GM23338 (cell line): ENCODE results near the gene SPATA45.

Experiments used
- CREB1 ChIP-seq: fragments of 250-450 bp; sonication (Bioruptor Pico); IDR thresholded peaks from 2 replicates; pipeline ENCODE4 v1.5.0; 2020; ENCODE audit warnings: low read depth, mild to moderate bottlenecking, moderate library complexity
- ETS1 ChIP-seq: IDR thresholded peaks from 2 replicates; pipeline ENCODE4 v1.6.1; 2016; ENCODE audit warnings: antibody characterized with exemption
- EZH2 ChIP-seq: fragments of 200-600 bp; sonication (generic); IDR thresholded peaks from one replicate; pipeline ENCODE4 v1.8.0; 2017; ENCODE audit warnings: antibody characterized with exemption, mild to moderate bottlenecking, low read depth; ENCODE audit not compliant: unreplicated experiment
- EZH2phosphoT487 ChIP-seq: fragments of 200-600 bp; sonication (generic); IDR thresholded peaks from one replicate; pipeline ENCODE4 v1.8.1; 2018; ENCODE audit warnings: antibody characterized with exemption; ENCODE audit not compliant: unreplicated experiment
- JUNB ChIP-seq: IDR thresholded peaks from one replicate; pipeline ENCODE4 v1.6.1; 2016; ENCODE audit warnings: antibody characterized with exemption; ENCODE audit not compliant: unreplicated experiment
- POLR2AphosphoS5 ChIP-seq: IDR thresholded peaks from 2 replicates; pipeline ENCODE4 v1.6.1; 2016; ENCODE audit warnings: antibody characterized with exemption, low read depth
- STAT1 ChIP-seq: IDR thresholded peaks from one replicate; pipeline ENCODE4 v1.6.1; 2016; ENCODE audit warnings: antibody characterized with exemption; ENCODE audit not compliant: unreplicated experiment
- ZNF114 ChIP-seq: fragments of 250-450 bp; sonication (Bioruptor Pico); IDR thresholded peaks from 2 replicates; pipeline ENCODE4 v1.5.0; 2020; ENCODE audit warnings: mild to moderate bottlenecking, moderate library complexity
- ZNF331 ChIP-seq: fragments of 250-450 bp; sonication (Bioruptor Pico); IDR thresholded peaks from 2 replicates; pipeline ENCODE4 v1.5.0; 2020; ENCODE audit warnings: low read depth, mild to moderate bottlenecking, moderate library complexity
- ZNF462 ChIP-seq: fragments of 250-450 bp; sonication (Bioruptor Pico); IDR thresholded peaks from 2 replicates; pipeline ENCODE4 v1.5.0; 2020; ENCODE audit warnings: mild to moderate bottlenecking, moderate library complexity
- TF ChIP-seq, protein P1 (sequence below), 2 experiments: fragments of 200-600 bp in 1 of 2; sonication (generic) in 1 of 2; conservative IDR thresholded peaks; 2 replicates each; pipeline versions ENCODE4 v1.5.1 to v1.6.1; 2016 to 2017; ENCODE audit warnings: antibody characterized with exemption in 2 of 2, low read depth in 2 of 2, mild to moderate bottlenecking in 2 of 2, moderate library complexity in 1 of 2
- TF ChIP-seq, protein P2 (sequence below): IDR thresholded peaks from one replicate; pipeline ENCODE4 v1.6.1; 2018; ENCODE audit warnings: antibody characterized with exemption; ENCODE audit not compliant: unreplicated experiment

GRCh38 chr1:212828395-212828794 is 19.1 kb downstream of the SPATA45 start:
- TF ChIP-seq, protein P1, sequence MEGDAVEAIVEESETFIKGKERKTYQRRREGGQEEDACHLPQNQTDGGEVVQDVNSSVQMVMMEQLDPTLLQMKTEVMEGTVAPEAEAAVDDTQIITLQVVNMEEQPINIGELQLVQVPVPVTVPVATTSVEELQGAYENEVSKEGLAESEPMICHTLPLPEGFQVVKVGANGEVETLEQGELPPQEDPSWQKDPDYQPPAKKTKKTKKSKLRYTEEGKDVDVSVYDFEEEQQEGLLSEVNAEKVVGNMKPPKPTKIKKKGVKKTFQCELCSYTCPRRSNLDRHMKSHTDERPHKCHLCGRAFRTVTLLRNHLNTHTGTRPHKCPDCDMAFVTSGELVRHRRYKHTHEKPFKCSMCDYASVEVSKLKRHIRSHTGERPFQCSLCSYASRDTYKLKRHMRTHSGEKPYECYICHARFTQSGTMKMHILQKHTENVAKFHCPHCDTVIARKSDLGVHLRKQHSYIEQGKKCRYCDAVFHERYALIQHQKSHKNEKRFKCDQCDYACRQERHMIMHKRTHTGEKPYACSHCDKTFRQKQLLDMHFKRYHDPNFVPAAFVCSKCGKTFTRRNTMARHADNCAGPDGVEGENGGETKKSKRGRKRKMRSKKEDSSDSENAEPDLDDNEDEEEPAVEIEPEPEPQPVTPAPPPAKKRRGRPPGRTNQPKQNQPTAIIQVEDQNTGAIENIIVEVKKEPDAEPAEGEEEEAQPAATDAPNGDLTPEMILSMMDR (conservative IDR thresholded peaks at IDR 0.05; ENCODE audit: low read depth in 2 of 2): no peak
- TF ChIP-seq STAT1 (no peak), EZH2 (no peak), JUNB (no peak), ETS1 (no peak), POLR2AphosphoS5 (no peak), CREB1 (CRISPR knock-in tag) (no peak), EZH2phosphoT487 (no peak), ZNF331 (no peak), ZNF114 (CRISPR knock-in tag) (no peak), ZNF462 (CRISPR knock-in tag) (no peak)
- TF ChIP-seq, protein P2, sequence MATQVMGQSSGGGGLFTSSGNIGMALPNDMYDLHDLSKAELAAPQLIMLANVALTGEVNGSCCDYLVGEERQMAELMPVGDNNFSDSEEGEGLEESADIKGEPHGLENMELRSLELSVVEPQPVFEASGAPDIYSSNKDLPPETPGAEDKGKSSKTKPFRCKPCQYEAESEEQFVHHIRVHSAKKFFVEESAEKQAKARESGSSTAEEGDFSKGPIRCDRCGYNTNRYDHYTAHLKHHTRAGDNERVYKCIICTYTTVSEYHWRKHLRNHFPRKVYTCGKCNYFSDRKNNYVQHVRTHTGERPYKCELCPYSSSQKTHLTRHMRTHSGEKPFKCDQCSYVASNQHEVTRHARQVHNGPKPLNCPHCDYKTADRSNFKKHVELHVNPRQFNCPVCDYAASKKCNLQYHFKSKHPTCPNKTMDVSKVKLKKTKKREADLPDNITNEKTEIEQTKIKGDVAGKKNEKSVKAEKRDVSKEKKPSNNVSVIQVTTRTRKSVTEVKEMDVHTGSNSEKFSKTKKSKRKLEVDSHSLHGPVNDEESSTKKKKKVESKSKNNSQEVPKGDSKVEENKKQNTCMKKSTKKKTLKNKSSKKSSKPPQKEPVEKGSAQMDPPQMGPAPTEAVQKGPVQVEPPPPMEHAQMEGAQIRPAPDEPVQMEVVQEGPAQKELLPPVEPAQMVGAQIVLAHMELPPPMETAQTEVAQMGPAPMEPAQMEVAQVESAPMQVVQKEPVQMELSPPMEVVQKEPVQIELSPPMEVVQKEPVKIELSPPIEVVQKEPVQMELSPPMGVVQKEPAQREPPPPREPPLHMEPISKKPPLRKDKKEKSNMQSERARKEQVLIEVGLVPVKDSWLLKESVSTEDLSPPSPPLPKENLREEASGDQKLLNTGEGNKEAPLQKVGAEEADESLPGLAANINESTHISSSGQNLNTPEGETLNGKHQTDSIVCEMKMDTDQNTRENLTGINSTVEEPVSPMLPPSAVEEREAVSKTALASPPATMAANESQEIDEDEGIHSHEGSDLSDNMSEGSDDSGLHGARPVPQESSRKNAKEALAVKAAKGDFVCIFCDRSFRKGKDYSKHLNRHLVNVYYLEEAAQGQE: no peak
